SU-DHL-6 (cell line): ENCODE measurements around the gene ANAPC4.

Source experiments
- CTCF ChIP-seq: fragments of 200-600 bp; sonication (generic); IDR thresholded peaks from one replicate; pipeline ENCODE4 v1.5.1; 2017; ENCODE audit warnings: antibody characterized with exemption, mild to moderate bottlenecking, low read length, moderate library complexity; ENCODE audit not compliant: insufficient read depth, poor library complexity, severe bottlenecking
- EZH2phosphoT487 ChIP-seq: fragments of 200-600 bp; sonication (generic), shearing (Covaris generic); conservative IDR thresholded peaks from 2 replicates; pipeline ENCODE4 v1.6.1; 2018; ENCODE audit warnings: mild to moderate bottlenecking, antibody characterized with exemption, low read length, moderate library complexity, mixed read lengths

DNA sequence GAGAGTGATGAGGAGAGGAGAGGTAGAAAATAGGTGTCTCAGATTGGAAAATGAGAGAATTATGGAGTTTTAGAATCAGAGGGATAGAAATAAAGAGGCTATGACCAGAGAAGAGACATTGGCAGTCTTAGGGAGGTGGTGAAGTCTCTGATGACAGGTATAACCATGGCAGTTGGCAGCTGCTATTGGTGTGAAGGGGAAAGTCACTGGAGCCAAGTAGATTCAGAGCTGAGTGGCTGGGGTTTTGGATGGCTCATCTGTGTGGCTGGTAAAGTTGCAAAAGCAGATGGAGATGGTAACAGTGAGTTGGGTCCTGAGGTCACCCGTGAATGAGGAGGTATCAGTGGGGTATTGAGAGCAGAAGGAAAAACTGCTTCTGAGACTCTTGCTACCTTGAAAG is 46.5 kb downstream of the ANAPC4 start:
- TF ChIP-seq CTCF (no peak), EZH2phosphoT487 (no peak)
